Lung (tissue), 12 donors: ENCODE results near the gene BCAP29. TPM values are rescaled to one million over a fixed set of nuclear protein-coding genes. Genes with fewer than 3 reads are reported as not detected.

Experiments
- ATAC-seq: fragments of 200-7000 bp; cut with Tn5 transposase; one replicate; pipeline ENCODE4 v1.9.1; 2020; ENCODE audit warnings: moderate number of reproducible peaks; ENCODE audit not compliant: insufficient read depth, low FRiP score
- DNase-seq, 3 donors: peaks; one replicate each; pipeline ENCODE4 v3.0.0-alpha.2; 2013 to 2017
- H3K27ac ChIP-seq, 2 donors: one replicate each; pipeline ENCODE4 v1.5.1; 2013; ENCODE audit warnings: mild to moderate bottlenecking in 2 of 2, moderate library complexity in 2 of 2, control low read depth in 1 of 2, inconsistent platforms in 1 of 2, low read depth in 1 of 2, low read length in 1 of 2
- H3K27me3 ChIP-seq, 3 donors: one replicate each; pipeline ENCODE4 v1.5.1; 2013; ENCODE audit warnings: low read length in 2 of 3; ENCODE audit not compliant: control insufficient read depth in 3 of 3, insufficient read depth in 3 of 3
- H3K36me3 ChIP-seq, 4 donors: one replicate each; pipeline ENCODE4 v1.5.1; 2013; ENCODE audit warnings: low read length in 4 of 4, mild to moderate bottlenecking in 1 of 4, moderate library complexity in 1 of 4; ENCODE audit not compliant: control insufficient read depth in 4 of 4, insufficient read depth in 4 of 4
- H3K4me1 ChIP-seq, 5 donors: one replicate each; pipeline ENCODE4 v1.5.1; 2013; ENCODE audit warnings: low read length in 5 of 5, mild to moderate bottlenecking in 2 of 5, moderate library complexity in 1 of 5; ENCODE audit not compliant: control insufficient read depth in 5 of 5, insufficient read depth in 5 of 5
- H3K4me3 ChIP-seq: one replicate; pipeline ENCODE4 v1.5.1; 2013; ENCODE audit warnings: mild to moderate bottlenecking, control low read depth, moderate library complexity
- H3K9ac ChIP-seq, 2 donors: one replicate each; pipeline ENCODE4 v1.5.1; 2013; ENCODE audit warnings: low read length in 2 of 2, control low read depth in 1 of 2; ENCODE audit not compliant: insufficient read depth in 1 of 2
- H3K9me3 ChIP-seq, 4 donors: one replicate each; pipeline ENCODE4 v1.5.1; 2013; ENCODE audit warnings: low read length in 3 of 4, mild to moderate bottlenecking in 1 of 4, moderate library complexity in 1 of 4; ENCODE audit not compliant: control insufficient read depth in 4 of 4, insufficient read depth in 3 of 4
- WGBS, 2 donors: extraction: QIAGEN DNeasy Blood & Tissue Kit; methylation state at CpG; one replicate each; pipeline ENCODE4 v1.1.7; 2013; 5-methylcytosine and 5-hydroxymethylcytosine counted together
- polyA plus RNA-seq, 2 donors: library from polyadenylated mRNA; stranded (reverse); fragments of 200-250 nt; gene quantifications; one replicate each; pipeline ENCODE4 v1.2.1, GENCODE V29; 2013
- total RNA-seq, 2 donors: library from RNA; depleted of rRNA in 1 of 2; stranded (reverse); fragments of >200 nt in 1 of 2; gene quantifications; one replicate each; pipeline ENCODE4 v1.2.1, GENCODE V29; 2014 to 2021
- TF ChIP-seq, protein P1 (sequence below): IDR thresholded peaks from 2 replicates; pipeline ENCODE4 v1.5.1; 2012; ENCODE audit warnings: mild to moderate bottlenecking; ENCODE audit errors: control extremely low read depth, extremely low read depth
- donor health status: control.
- donor health status: control.
- donor health status: Bipolar disorder and iron deficiency.
- donor health status: healthy.
- donor health status: DM: yes; HTN: yes; CAD: no.

BCAP29 gene
- total and polyA plus RNA-seq, 4 donors, result 49.0 to 109 (median 50.4) TPM

DNA sequence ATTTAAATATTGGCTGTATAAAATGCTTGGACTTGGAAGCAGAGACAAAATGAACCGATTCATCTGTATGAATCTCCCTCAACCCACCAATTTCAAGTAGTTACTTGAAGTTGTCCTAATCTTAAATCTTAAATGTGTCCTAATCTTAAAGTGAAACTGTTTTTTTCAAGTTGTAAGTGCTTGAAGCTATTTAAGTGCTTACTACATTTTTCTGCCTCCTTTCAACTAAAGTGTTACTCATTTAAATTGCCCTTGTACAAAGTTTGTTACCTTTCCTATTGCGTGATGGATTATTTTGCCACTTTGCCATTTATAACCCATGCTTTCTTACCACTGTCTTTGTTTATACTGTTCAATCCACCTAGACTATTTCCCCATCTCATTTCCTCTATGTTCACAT, 2.8 kb downstream of the BCAP29 start:
- no peaks in the 10 kb centered on the region for H3K9me3 ChIP-seq
- no peak overlapping the region for H3K4me3 ChIP-seq
- TF ChIP-seq, protein P1, sequence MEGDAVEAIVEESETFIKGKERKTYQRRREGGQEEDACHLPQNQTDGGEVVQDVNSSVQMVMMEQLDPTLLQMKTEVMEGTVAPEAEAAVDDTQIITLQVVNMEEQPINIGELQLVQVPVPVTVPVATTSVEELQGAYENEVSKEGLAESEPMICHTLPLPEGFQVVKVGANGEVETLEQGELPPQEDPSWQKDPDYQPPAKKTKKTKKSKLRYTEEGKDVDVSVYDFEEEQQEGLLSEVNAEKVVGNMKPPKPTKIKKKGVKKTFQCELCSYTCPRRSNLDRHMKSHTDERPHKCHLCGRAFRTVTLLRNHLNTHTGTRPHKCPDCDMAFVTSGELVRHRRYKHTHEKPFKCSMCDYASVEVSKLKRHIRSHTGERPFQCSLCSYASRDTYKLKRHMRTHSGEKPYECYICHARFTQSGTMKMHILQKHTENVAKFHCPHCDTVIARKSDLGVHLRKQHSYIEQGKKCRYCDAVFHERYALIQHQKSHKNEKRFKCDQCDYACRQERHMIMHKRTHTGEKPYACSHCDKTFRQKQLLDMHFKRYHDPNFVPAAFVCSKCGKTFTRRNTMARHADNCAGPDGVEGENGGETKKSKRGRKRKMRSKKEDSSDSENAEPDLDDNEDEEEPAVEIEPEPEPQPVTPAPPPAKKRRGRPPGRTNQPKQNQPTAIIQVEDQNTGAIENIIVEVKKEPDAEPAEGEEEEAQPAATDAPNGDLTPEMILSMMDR, result no peak
- WGBS, 2 donors, result 52 to 70% methylated on average over 2 of the region's 2 CpGs
- peaks cover 1 to 17% (median 6%) of the 10 kb centered on the region in 4 donors for H3K36me3 ChIP-seq
- DNase-seq, result peak in 2 of 3 donors; percentile 14 to 52
- no peak for ATAC-seq
- H3K27ac ChIP-seq, result no peak overlapping the region
- H3K9ac ChIP-seq, result no peak overlapping the region
- H3K4me1 ChIP-seq, result peaks cover 0 to 16% (median 0%) of the 10 kb centered on the region in 5 donors
- no peaks in the 10 kb centered on the region for H3K27me3 ChIP-seq

DNA sequence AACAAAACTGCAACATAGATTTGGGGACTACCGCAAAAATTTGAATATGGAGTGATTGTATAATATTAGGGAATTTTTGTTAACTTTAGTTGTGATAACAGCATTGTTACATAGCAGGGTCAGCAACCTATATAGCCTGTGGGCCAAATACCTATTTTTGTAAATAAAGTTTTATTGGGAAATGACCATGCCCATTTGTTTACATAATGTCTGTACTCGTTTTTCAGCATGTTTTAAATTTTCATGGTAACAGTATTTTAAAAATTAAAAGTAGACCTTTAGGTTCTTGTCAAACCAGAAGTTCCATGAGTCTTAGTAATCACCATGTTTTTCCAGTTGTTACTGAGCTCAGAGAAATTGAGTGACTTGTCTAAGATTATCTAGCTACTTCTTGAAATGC, 4.7 kb downstream of the BCAP29 start:
- Histone ChIP-seq H3K36me3 (peaks cover 3 to 20% (median 7%) of the 10 kb centered on the region in 4 donors), H3K27ac (no peak overlapping the region), H3K9ac (no peak overlapping the region), H3K4me1 (peaks cover 0 to 19% (median 0%) of the 10 kb centered on the region in 5 donors), H3K4me3 (no peak overlapping the region), H3K9me3 (no peaks in the 10 kb centered on the region), H3K27me3 (no peaks in the 10 kb centered on the region)
- TF ChIP-seq, protein P1, result no peak
- DNase-seq, result no peak
- ATAC-seq, result no peak
- 88 to 91% methylated on average over 2 of the region's 2 CpGs for WGBS, 2 donors

DNA sequence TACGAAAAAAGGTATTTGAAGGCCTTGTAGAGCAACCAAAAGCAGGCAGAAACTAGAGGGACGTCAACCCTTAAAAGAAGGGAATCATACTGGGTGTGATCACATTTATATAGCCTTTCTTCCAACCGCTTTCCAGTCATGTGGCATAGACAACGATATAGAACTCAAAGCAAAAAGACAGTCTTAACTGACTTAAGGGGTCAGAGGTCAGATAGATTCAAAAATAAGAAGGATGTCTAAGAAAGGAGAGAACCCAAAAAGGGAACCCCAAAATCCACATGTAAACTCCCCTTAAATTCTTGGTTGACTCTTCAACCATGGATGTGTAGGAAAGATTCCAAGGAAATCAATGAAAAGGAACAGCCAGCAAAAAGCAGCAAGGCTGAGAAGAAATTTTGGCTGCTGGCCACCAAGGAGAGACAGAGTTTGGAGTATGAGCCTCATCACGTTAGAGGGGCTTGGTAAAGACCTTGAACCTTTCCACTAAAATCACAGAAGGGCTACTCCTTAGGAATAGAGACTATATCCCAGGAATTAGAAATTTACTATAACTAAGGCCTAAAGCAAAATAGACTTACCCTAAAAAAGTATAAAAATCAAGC, 8.6 kb downstream of the BCAP29 start:
- Histone ChIP-seq H3K27ac (no peak overlapping the region), H3K9ac (no peak overlapping the region), H3K4me1 (peaks cover 0 to 25% (median 0%) of the 10 kb centered on the region in 5 donors), H3K27me3 (no peaks in the 10 kb centered on the region), H3K4me3 (no peak overlapping the region), H3K36me3 (peaks cover 2 to 20% (median 7%) of the 10 kb centered on the region in 4 donors), H3K9me3 (no peaks in the 10 kb centered on the region)
- ATAC-seq, result no peak
- 94 to 96% methylated on average over 5 of the region's 5 CpGs for WGBS, 2 donors
- TF ChIP-seq, protein P1, result no peak
- DNase-seq, result no peak

GRCh38 chr7:107591421-107591820, 11.4 kb downstream of the BCAP29 start:
- Histone ChIP-seq H3K27me3 (no peaks in the 10 kb centered on the region), H3K4me1 (peaks cover 0 to 21% (median 0%) of the 10 kb centered on the region in 5 donors), H3K9me3 (no peaks in the 10 kb centered on the region), H3K9ac (no peak overlapping the region), H3K36me3 (peaks cover 4 to 10% (median 9%) of the 10 kb centered on the region in 4 donors), H3K4me3 (no peak overlapping the region), H3K27ac (no peak overlapping the region)
- ATAC-seq (no peak), DNase-seq (no peak)
- WGBS, 2 donors, result 85 to 87% methylated on average over 3 of the region's 3 CpGs
- TF ChIP-seq, protein P1, result no peak
